ENCODE results near the gene NTHL1. TPM values are rescaled to one million over a fixed set of nuclear protein-coding genes. Genes with fewer than 3 reads are reported as not detected.

The NTHL1 gene
- total and polyA plus RNA-seq, 2 of the 8 experiments (the other 6 are each of a cell fraction or from before 2014, with no cell fraction given), result 70.9 to 150 TPM

DNA sequence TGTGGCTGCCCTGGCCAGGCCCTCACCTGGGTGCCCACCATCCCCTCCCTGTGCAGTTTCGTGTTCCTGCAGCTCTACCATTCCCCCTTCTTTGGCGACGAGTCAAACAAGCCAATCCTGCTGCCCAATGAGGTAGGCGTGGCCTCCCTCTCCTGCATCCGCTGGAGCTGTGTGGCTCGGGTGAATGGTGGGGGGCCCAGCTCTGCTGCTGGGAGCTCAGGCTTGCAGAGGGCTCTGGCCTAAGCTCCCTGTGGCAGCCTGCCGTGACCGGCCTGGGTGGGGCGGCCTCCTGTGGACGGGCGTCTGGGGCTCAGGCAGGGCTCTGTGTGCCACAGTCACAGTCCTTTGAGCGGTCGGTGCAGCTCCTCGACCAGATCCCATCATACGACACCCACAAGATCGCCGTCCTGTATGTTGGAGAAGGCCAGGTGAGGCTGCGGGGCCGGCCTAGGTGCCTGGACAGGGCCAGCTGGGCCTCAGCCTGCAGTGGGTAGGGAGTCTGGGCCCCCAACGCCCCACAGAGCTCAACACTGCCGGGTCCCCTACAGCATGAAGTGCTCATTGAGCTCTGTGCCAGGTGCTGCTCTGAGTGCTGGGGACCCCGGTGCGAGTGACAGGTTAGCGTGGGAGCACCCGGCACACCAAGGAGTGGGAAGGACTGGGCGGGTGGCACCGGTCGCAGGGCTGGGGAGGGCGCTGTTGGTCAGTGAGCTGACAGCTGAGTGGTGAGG, 37.4 kb upstream of the NTHL1 start:
- Histone ChIP-seq H3K27me3 (replicated peaks in 1 of 4; ENCODE audit: control insufficient read depth in 3 of 4, extremely low read depth in 1 of 4, insufficient read depth in 3 of 4, low read length in 3 of 4) (no peaks in the 10 kb centered on the region), H3K23me2 (ENCODE audit: low read depth, low read length) (no peaks in the 10 kb centered on the region), H3K23ac (ENCODE audit: insufficient read length) (no peak overlapping the region), H2AK5ac (ENCODE audit: low read depth, low read length) (no peak overlapping the region), H3K4ac (replicated peaks; ENCODE audit: insufficient read length, low read depth, low read length) (no peak overlapping the region), H3K56ac (replicated peaks; ENCODE audit: insufficient read length, low read depth, low read length) (no peak overlapping the region), H3K79me1 (ENCODE audit: low read depth, low read length) (no peaks in the 10 kb centered on the region), H2BK120ac (replicated peaks; ENCODE audit: low read depth, low read length) (no peak overlapping the region), H3K79me2 (ENCODE audit: control insufficient read depth in 1 of 2, insufficient read depth in 2 of 2, low read length in 2 of 2) (no peaks in the 10 kb centered on the region), H3K27ac (ENCODE audit: low read depth, low read length) (no peak overlapping the region), H4K91ac (replicated peaks; ENCODE audit: insufficient read length, low read length) (no peak overlapping the region), H2BK20ac (ENCODE audit: low read length) (no peak overlapping the region), H3K9me3 (ENCODE audit: insufficient read depth in 2 of 2, low read depth in 1 of 2, low read length in 1 of 2) (no peaks in the 10 kb centered on the region), H3K4me2 (ENCODE audit: insufficient read depth in 1 of 2, low read depth in 2 of 2, low read length in 2 of 2) (no peak overlapping the region), H3K36me3 (ENCODE audit: control insufficient read depth in 2 of 4, insufficient read depth in 4 of 4, low read length in 3 of 4) (peaks cover 0 to 37% (median 0%) of the 10 kb centered on the region in 4 experiments; a peak in 5 of 8 replicates), H3K18ac (ENCODE audit: extremely low read depth, low read length) (no peak overlapping the region), H3K4me3 (ENCODE audit: extremely low read depth in 1 of 4, insufficient read depth in 2 of 4, low read depth in 3 of 4, low read length in 4 of 4) (no peak overlapping the region), H4K20me1 (replicated peaks in 1 of 2; ENCODE audit: control insufficient read depth in 1 of 2, insufficient read depth in 2 of 2, low read length in 2 of 2) (peaks cover under 1 to 8% of the 10 kb centered on the region in 2 experiments), H4K8ac (ENCODE audit: extremely low read depth, insufficient read depth, low read length) (no peak overlapping the region), H2BK5ac (ENCODE audit: low read depth, low read length) (no peak overlapping the region), H2BK15ac (ENCODE audit: low read length) (no peak overlapping the region), H4K5ac (ENCODE audit: insufficient read length, low read depth, low read length) (no peak overlapping the region), H2AFZ (ENCODE audit: low read length) (no peak overlapping the region), H3K9ac (replicated peaks in 1 of 4; ENCODE audit: extremely low read depth in 1 of 4, low read depth in 3 of 4, low read length in 3 of 4) (no peak overlapping the region), H3K14ac (ENCODE audit: insufficient read length) (no peak overlapping the region), H3K4me1 (replicated peaks in 1 of 4; ENCODE audit: control insufficient read depth in 3 of 4, insufficient read depth in 4 of 4, low read length in 3 of 4) (no peaks in the 10 kb centered on the region; a peak in 2 of 7 replicates), H2BK12ac (ENCODE audit: low read depth, low read length) (no peak overlapping the region)
- DNase-seq (ENCODE audit: low read depth in 1 of 2, low spot score in 2 of 2) (no peak), FAIRE-seq (no peak)
- ChIA-PET POLR2A (ENCODE audit: partially characterized antibody) (interaction anchor here (0.8 to 3.6 kb wide), 7 partner anchors 8 to 70 kb away, joined by 3 to 11 read pairs (median 7); partner anchors contain the start of genes NTHL1, TRAF7 and TSC2), CTCF (ENCODE audit: partially characterized antibody) (interaction anchor here (0.6 to 3.8 kb wide), 10 partner anchors 12 to 81 kb away, joined by 3 to 15 read pairs (median 8); no protein-coding TSS in a partner anchor)
- WGBS, 2 experiments (ENCODE audit: extremely low coverage in 1 of 2, insufficient coverage in 1 of 2, insufficient read length in 1 of 2, insufficient replicate concordance in 2 of 2, low coverage in 1 of 2, low lambda C conversion rate in 2 of 2, missing lambda C conversion rate in 1 of 2), result 93% methylated on average over 28 of the region's 29 CpGs; no CpG with 5 or more reads in 1 of the 2 experiments
- TF ChIP-seq KDM5A (IDR thresholded peaks at IDR 0.05; ENCODE audit: low read length) (no peak), GABPA (IDR thresholded peaks at IDR 0.05; ENCODE audit: borderline replicate concordance, insufficient read depth, low read length) (no peak), RAD21 (IDR thresholded peaks at IDR 0.05 in 1 of 2, conservative IDR thresholded peaks at IDR 0.05 in 1 of 2; ENCODE audit: low read depth in 2 of 2, low read length in 2 of 2) (no peak), CREB1 (IDR thresholded peaks at IDR 0.05) (no peak), TBP (IDR thresholded peaks at IDR 0.05; ENCODE audit: low read depth, low read length) (no peak), CBX8 (IDR thresholded peaks at IDR 0.05; ENCODE audit: borderline replicate concordance, low read depth, low read length) (no peak), SIRT6 (IDR thresholded peaks at IDR 0.05; ENCODE audit: low read length) (no peak), JUN (IDR thresholded peaks at IDR 0.05; ENCODE audit: low read depth, low read length) (no peak)

Measured in H1 (cell line).